Measurements from ENCODE around the gene HS1BP3. TPM values are rescaled to one million over a fixed set of nuclear protein-coding genes. Genes with fewer than 3 reads are reported as not detected.

Gene HS1BP3
- total and polyA plus RNA-seq, 2 of the 13 experiments (the other 11 are each of a cell fraction or from before 2014, with no cell fraction given), result 15.2 to 22.0 TPM

DNA sequence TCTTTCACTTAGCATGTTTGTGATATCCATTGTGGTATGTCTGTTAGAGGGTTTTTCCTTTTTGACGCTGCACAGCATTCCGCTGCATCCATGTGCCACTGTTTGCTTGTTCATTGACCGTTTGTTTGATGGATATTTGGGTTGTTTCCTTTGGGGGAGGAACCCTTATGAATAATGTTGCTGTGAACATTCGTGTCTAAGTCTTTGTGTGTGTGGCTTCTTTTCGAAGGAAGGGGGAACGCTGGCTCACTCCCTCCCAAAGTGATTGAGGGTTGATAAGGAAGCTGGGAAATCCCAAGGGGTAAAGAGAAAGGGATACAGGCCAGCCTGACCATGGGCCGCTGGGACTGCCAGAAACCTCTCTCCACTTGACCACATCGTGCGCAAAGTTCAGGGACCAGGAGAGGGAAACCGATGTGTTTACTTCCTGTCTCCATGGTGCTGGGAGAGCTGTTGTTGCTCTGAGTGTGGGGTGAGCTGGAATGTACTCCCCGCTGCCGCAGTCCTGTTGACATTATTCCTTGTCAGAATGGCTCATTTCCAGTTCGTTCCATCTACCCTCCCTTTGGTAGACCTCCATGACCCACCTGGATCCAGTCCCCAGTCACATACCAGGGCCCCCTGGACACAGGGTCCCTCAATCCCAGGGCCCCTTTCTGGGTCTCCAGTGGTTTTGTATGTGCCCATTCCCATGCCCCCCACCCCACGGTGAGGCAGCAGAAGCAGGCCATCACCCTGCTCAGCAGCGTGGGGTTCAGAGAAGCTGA, 39.6 kb downstream of the HS1BP3 start (continued):
- no peak for TF ChIP-seq SP1 (IDR thresholded peaks at IDR 0.05)
- 0 out of 2 replicates have a peak, but pooled peaks have one; percentile 5 for TF ChIP-seq SP1 (CRISPR knock-in tag; IDR thresholded peaks at IDR 0.05)
- TF ChIP-seq, protein P1, sequence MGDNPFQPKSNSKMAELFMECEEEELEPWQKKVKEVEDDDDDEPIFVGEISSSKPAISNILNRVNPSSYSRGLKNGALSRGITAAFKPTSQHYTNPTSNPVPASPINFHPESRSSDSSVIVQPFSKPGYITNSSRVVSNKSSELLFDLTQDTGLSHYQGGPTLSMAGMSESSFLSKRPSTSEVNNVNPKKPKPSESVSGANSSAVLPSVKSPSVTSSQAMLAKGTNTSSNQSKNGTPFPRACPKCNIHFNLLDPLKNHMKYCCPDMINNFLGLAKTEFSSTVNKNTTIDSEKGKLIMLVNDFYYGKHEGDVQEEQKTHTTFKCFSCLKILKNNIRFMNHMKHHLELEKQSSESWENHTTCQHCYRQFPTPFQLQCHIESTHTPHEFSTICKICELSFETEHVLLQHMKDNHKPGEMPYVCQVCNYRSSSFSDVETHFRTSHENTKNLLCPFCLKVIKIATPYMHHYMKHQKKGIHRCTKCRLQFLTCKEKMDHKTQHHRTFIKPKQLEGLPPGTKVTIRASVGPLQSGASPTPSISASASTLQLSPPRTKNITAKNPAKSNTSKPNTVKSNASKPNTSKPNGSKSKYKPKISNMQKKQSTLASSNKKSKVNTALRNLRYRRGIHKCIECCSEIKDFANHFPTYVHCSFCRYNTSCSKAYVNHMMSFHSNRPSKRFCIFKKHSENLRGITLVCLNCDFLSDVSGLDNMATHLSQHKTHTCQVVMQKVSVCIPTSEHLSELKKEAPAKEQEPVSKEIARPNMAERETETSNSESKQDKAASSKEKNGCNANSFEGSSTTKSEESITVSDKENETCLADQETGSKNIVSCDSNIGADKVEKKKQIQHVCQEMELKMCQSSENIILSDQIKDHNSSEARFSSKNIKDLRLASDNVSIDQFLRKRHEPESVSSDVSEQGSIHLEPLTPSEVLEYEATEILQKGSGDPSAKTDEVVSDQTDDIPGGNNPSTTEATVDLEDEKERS (CRISPR knock-in tag; IDR thresholded peaks at IDR 0.05), result no peak
- TF ChIP-seq NAIF1 (CRISPR knock-in tag; IDR thresholded peaks at IDR 0.05; ENCODE audit: borderline replicate concordance), result peak; percentile 90
- TF ChIP-seq ZKSCAN8 (CRISPR knock-in tag; IDR thresholded peaks at IDR 0.05; ENCODE audit: borderline replicate concordance), result peak; percentile 96; the same call in 1 of the 2 replicates
- TF ChIP-seq TGIF2 (CRISPR knock-in tag; IDR thresholded peaks at IDR 0.05), result peak; percentile 61; the same call in 1 of the 2 replicates
- peak; percentile 96 for TF ChIP-seq PHF5A (CRISPR knock-in tag; IDR thresholded peaks at IDR 0.05; ENCODE audit: low read depth, unreplicated experiment)
- TF ChIP-seq HES4 (CRISPR knock-in tag; IDR thresholded peaks at IDR 0.05; ENCODE audit: borderline replicate concordance), result no peak
- no peak for TF ChIP-seq ZNF646 (CRISPR knock-in tag; IDR thresholded peaks at IDR 0.05)
- no peak; the same call in 1 of the 2 replicates for TF ChIP-seq DR1 (CRISPR knock-in tag; IDR thresholded peaks at IDR 0.05)
- peak; percentile 89 for TF ChIP-seq KDM5B (CRISPR knock-in tag; IDR thresholded peaks at IDR 0.05; ENCODE audit: borderline replicate concordance)
- peak; percentile 94 for TF ChIP-seq HDAC1 (CRISPR knock-in tag; IDR thresholded peaks at IDR 0.05)
- TF ChIP-seq ZNF142 (CRISPR knock-in tag; IDR thresholded peaks at IDR 0.05), result peak; percentile 86; the same call in 1 of the 2 replicates

All from HepG2 (cell line).